PC-3 (cell line): Measurements from ENCODE around the gene MLPH. TPM values are rescaled to one million over a fixed set of nuclear protein-coding genes. Genes with fewer than 3 reads are reported as not detected.
"Not testable (repeated sequence)": the region's sequence is repeated elsewhere in the genome, so short reads cannot be mapped to it uniquely, and the experiment has no call there.

Experiments used
- ATAC-seq: fragments of 200-7000 bp; cut with Tn5 transposase; 2 replicates; pipeline ENCODE4 v1.9.1; 2020; ENCODE audit warnings: mild to moderate bottlenecking, moderate library complexity
- BruUV-seq: library from RNA; stranded (reverse); fragments of 400-500 nt; replicated peaks from 2 replicates; lab custom pipeline; 2021; lab: Mats Ljungman, UMichigan
- CTCF ChIA-PET: fragments of 300-600 bp; sonication (Branson Sonifier 250); formaldehyde crosslinking; loops from one replicate; lab custom pipeline; 2022; ENCODE audit warnings: antibody characterized with exemption; lab: Charles Lee
- POLR2A ChIA-PET: fragments of 300-600 bp; sonication (Branson Sonifier 250); formaldehyde crosslinking; loops from one replicate; lab custom pipeline; 2022; ENCODE audit warnings: antibody characterized with exemption; ENCODE audit not compliant: unreplicated experiment; lab: Charles Lee
- DNase-seq: peaks from one replicate; pipeline ENCODE4 v3.0.0-alpha.2; 2015
- H2AFZ ChIP-seq: fragments of 300-600 bp; sonication (generic); 2 replicates; pipeline ENCODE4 v1.6.0; 2016; ENCODE audit warnings: antibody characterized with exemption, low read length
- H3F3A ChIP-seq: fragments of 300-600 bp; sonication (generic); one replicate; pipeline ENCODE4 v1.6.0; 2017; ENCODE audit warnings: antibody characterized with exemption, low read length, control low read depth, mild to moderate bottlenecking; ENCODE audit not compliant: unreplicated experiment
- H3K27ac ChIP-seq: fragments of 300-600 bp; sonication (generic); 2 replicates; pipeline ENCODE4 v1.5.1; 2016; ENCODE audit warnings: mild to moderate bottlenecking, low read length
- H3K27me3 ChIP-seq: fragments of 300-600 bp; sonication (generic); 2 replicates; pipeline ENCODE4 v1.6.1; 2016; ENCODE audit warnings: low read length, mixed read lengths
- H3K36me3 ChIP-seq: fragments of 300-600 bp; sonication (generic); 2 replicates; pipeline ENCODE4 v1.6.1; 2016; ENCODE audit warnings: low read depth, mixed run types, low read length, mixed read lengths
- H3K4me1 ChIP-seq: fragments of 300-600 bp; sonication (generic); 2 replicates; pipeline ENCODE4 v1.5.1; 2016; ENCODE audit warnings: low read length; ENCODE audit not compliant: insufficient read depth
- H3K4me2 ChIP-seq: fragments of 300-600 bp; sonication (generic); 2 replicates; pipeline ENCODE4 v1.6.0; 2016; ENCODE audit warnings: low read length
- H3K4me3 ChIP-seq: fragments of 300-600 bp; sonication (generic); 2 replicates; pipeline ENCODE4 v1.5.1; 2016; ENCODE audit warnings: mild to moderate bottlenecking, low read length, mixed read lengths
- H3K79me2 ChIP-seq: fragments of 300-600 bp; sonication (generic); 2 replicates; pipeline ENCODE4 v1.6.1; 2017; ENCODE audit warnings: low read length, mixed read lengths
- H3K9ac ChIP-seq: fragments of 300-600 bp; sonication (generic); 2 replicates; pipeline ENCODE4 v1.6.0; 2016; ENCODE audit warnings: mild to moderate bottlenecking, low read length
- H3K9me2 ChIP-seq: fragments of 300-600 bp; sonication (generic); replicated peaks from 2 replicates; pipeline ENCODE4 v1.6.1; 2016; ENCODE audit warnings: mixed run types, low read length, mixed read lengths
- H3K9me3 ChIP-seq: fragments of 300-600 bp; sonication (generic); 2 replicates; pipeline ENCODE4 v1.6.1; 2016; ENCODE audit warnings: low read length, mixed read lengths
- H4K20me1 ChIP-seq: fragments of 300-600 bp; sonication (generic); 2 replicates; pipeline ENCODE4 v1.6.1; 2016; ENCODE audit warnings: low read length, mixed read lengths
- CTCF ChIP-seq: fragments of 300-600 bp; sonication (generic); conservative IDR thresholded peaks from 2 replicates; pipeline ENCODE4 v1.5.1; 2017; ENCODE audit warnings: antibody characterized with exemption, low read depth, mild to moderate bottlenecking, low read length
- EZH2 ChIP-seq: fragments of 300-600 bp; sonication (generic); IDR thresholded peaks from one replicate; pipeline ENCODE4 v1.6.1; 2017; ENCODE audit warnings: antibody characterized with exemption, mild to moderate bottlenecking, low read length; ENCODE audit not compliant: unreplicated experiment
- EZH2phosphoT487 ChIP-seq: fragments of 300-600 bp; sonication (generic); IDR thresholded peaks from 2 replicates; pipeline ENCODE4 v1.6.1; 2018; ENCODE audit warnings: mild to moderate bottlenecking, antibody characterized with exemption, low read length, borderline replicate concordance
- intact Hi-C: fragments of 100-400 bp; cut with micrococcal nuclease; formaldehyde crosslinking; loops from 2 replicates; pipeline ENCODE4 v1.9.0; 2023
- total RNA-seq: library from RNA; depleted of rRNA; stranded (reverse); fragments of >200 nt; gene quantifications from 2 replicates; pipeline ENCODE4 v1.2.3, GENCODE V29; 2014

MLPH gene
- total RNA-seq, 1 experiment from 2014 or later = 201 TPM

- no peaks in the 10 kb centered on the region for H3K27me3 ChIP-seq
- no peak overlapping the region for H2AFZ ChIP-seq
- no peaks in the 10 kb centered on the region for H3F3A ChIP-seq
- no peak for TF ChIP-seq CTCF
- no peak for TF ChIP-seq EZH2
- no peak for TF ChIP-seq EZH2phosphoT487
- no peak overlapping the region for H3K4me3 ChIP-seq
- POLR2A ChIA-PET = no interaction called here
- no peak overlapping the region for H3K4me2 ChIP-seq
- no peak for ATAC-seq
- peaks cover 8% of the 10 kb centered on the region for H3K4me1 ChIP-seq
- BruUV-seq = no TSS peak
- intact Hi-C loops = loop anchor here (10.0 kb wide), 1 partner anchor 70 kb away; no protein-coding TSS in a partner anchor
- no peak overlapping the region for H3K9ac ChIP-seq
- peaks cover 6% of the 10 kb centered on the region for H3K79me2 ChIP-seq
- DNase-seq = no peak
- CTCF ChIA-PET = no interaction called here
- H3K9me2 ChIP-seq = no peaks in the 10 kb centered on the region
- no peak overlapping the region for H3K27ac ChIP-seq
- no peaks in the 10 kb centered on the region for H3K36me3 ChIP-seq
- no peaks in the 10 kb centered on the region for H3K9me3 ChIP-seq
- no peaks in the 10 kb centered on the region for H4K20me1 ChIP-seq
Measured at GRCh38 chr2:237594514-237594871, 107.4 kb downstream of the MLPH start.

- H3K4me2 ChIP-seq, H3K9ac ChIP-seq, CTCF ChIA-PET, DNase-seq, ATAC-seq, H3K4me1 ChIP-seq, H3K27me3 ChIP-seq, H4K20me1 ChIP-seq, H3K9me3 ChIP-seq, H3K27ac ChIP-seq, H3K36me3 ChIP-seq, H3K9me2 ChIP-seq, POLR2A ChIA-PET, H2AFZ ChIP-seq, H3K79me2 ChIP-seq, H3K4me3 ChIP-seq, H3F3A ChIP-seq, BruUV-seq: not testable (repeated sequence)
- intact Hi-C loops = loop anchor here (10.0 kb wide), 1 partner anchor 69 kb away; no protein-coding TSS in a partner anchor
Measured at GRCh38 chr2:237595829-237596519, 108.9 kb downstream of the MLPH start.

GRCh38 chr2:237596520-237597195 lies 109.6 kb downstream of the MLPH start:
- Histone ChIP-seq H3K4me1 (peaks cover 2% of the 10 kb centered on the region), H3K79me2 (no peaks in the 10 kb centered on the region), H3F3A (no peaks in the 10 kb centered on the region), H3K36me3 (no peaks in the 10 kb centered on the region), H3K27ac (no peak overlapping the region), H3K9ac (no peak overlapping the region), H3K4me2 (no peak overlapping the region), H4K20me1 (no peaks in the 10 kb centered on the region), H3K9me2 (no peaks in the 10 kb centered on the region), H2AFZ (no peak overlapping the region), H3K27me3 (no peaks in the 10 kb centered on the region), H3K9me3 (no peaks in the 10 kb centered on the region), H3K4me3 (no peak overlapping the region)
- TF ChIP-seq EZH2 (no peak), EZH2phosphoT487 (no peak), CTCF (no peak)
- intact Hi-C loops = loop anchor here (10.0 kb wide), 1 partner anchor 68 kb away; no protein-coding TSS in a partner anchor
- no peak for DNase-seq
- ATAC-seq = no peak
- ChIA-PET CTCF (no interaction called here), POLR2A (no interaction called here)
- no TSS peak for BruUV-seq
